ENCODE data around the gene GYG1.

GYG1 gene

DNA sequence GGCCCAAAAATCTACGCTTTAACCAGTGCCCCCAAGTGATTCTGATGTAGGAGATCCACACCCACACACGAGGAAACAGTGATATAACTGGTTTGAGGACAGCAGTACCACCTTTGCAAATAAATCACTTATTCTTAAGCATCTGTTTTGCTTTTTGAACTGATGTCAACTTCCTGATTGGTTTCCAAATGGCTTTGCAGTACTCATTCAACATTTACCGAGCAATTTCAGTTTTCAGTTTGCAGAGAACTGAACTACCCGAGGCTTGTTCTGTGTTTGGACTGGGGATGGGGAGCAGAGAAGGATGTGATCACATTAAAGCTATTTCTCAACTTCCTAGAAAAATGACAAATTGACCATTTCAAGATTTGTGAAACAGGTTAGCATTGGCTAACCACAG lies 1.1 kb upstream of the GYG1 start:
- DNase-seq (ENCODE audit: low spot score) = no peak

DNA sequence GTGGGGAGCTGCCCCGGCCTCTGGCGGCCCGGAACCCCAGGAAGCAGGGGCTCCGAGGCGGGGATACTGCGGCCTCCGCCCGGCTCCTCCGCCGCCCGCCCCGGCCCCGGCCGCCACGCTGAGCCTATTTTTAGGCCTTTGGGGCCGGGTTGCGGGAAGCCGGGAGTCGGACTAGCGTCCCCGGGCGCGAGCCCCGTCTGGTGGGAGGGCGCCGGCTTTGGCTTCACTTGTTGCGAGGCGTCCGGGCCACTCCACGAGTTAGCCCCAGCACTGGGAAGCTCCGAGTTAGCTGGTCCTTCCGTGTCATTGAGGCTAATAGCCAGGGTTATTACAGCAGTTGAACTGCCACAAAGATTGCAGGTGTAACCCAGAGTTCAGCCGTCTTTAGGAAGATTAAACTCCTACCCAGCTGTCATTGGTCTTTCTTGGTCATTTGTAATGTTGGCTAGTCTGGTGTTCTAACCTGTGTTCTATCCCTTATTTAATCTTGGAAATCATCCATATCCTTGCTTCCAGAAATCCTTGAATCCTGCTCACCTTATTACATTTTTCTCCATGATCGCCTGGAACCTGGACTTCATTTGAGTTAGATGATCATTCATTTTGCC lies 791 bp downstream of the GYG1 start:
- peak; percentile 41 for DNase-seq (ENCODE audit: low spot score)

DNA sequence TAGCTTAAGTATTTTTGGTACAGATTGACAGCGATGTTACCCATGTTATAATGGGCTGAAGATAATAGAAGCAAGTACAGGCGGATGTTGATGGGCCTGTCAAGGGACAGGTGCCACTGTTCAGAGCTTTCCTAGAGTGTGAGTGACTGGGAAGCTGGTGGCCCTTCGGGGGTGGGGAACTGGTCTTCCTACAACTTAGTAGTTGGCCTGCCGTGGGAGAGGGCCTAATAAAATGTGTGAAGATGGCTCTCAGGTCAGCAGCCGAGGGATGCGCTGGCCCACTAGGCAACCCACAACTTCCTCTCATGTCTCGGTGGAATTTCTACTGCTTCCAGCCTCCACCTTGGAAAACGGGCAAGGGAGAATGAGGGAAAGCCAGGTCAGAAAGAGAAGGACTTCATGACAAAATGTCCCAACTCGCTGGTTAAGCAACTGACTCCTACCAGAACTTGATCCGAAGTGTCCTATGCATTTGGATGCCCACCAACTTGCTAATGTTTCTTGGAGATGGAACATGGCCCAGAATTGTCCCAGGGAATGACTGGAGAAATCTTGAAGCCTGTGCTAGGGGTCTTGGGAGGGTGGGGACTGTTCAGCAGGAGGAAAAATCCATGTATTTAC lies 1.4 kb downstream of the GYG1 start:
- DNase-seq (ENCODE audit: low spot score) = no peak

DNA sequence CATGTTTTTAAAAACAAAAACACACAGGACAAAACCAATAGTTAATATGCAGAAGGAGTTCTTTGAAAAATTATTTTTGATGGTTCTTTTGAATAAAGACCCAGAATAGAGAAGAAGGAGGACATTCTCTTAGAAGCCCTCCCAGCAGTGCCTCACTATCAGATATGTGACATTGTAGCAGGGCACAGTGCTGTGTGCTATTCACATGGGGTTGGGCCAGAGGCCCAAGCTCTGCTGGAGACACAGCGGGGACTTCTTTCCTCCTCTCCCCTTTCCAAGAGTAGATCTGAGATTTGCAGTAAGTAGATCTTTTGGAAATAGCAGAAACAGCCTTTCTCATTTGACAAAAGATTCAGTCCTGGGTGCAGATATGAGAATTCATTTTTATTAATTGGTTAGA lies 6.3 kb downstream of the GYG1 start:
- DNase-seq (ENCODE audit: low spot score) = no peak

DNA sequence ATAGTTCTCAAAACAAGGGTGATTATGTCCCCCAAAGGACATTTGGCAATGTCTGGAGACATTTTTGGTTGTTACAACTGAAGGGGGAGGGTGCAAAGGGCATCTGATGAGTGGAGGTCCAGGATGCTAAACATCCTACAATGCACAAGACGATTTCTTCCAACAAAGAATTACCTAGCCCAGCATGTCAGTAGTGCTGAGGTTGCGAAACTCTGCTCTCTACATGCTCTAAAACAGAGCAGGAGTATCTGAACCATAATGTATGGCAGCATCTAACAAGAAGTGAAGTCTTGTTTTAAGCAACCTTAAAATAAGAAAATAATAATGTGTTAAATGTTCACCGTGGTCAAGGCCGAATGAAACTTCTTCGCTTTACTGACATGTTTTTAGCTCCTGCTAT lies 7.0 kb downstream of the GYG1 start:
- no peak for DNase-seq (ENCODE audit: low spot score)

DNA sequence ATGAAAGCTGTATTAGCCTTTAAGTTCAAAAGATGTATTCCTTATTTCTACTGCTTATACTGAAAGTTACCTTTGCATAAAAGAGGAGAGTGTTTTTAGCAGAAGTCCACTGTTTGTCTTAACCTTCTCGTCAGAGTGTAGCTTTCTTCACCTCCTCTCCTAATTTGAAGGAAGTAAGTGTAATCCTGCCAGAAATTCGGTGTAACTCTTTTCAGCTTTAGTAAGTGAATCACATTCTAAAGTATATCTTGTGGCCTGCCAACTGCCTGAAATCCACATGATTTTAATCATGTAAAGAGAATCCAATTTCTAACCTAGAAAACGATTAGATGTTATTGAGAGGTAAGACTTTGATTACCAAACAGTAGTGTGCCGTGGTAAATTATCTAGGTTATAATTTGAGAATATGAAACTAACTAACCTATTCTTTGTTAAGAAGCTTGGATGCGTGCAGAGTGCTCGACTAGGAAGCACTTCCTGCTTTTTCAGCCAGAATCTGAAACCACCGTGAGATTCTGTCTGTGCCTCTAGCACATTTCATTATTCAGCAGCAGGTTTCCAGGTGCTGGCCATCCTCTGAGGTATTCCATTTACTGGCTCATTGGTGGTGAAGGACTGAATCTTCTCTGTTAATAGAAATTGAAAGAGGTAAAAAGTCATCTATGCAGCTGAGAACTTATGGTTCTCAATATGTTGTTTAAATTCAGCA lies 7.5 kb downstream of the GYG1 start:
- DNase-seq (ENCODE audit: low spot score) = no peak

DNA sequence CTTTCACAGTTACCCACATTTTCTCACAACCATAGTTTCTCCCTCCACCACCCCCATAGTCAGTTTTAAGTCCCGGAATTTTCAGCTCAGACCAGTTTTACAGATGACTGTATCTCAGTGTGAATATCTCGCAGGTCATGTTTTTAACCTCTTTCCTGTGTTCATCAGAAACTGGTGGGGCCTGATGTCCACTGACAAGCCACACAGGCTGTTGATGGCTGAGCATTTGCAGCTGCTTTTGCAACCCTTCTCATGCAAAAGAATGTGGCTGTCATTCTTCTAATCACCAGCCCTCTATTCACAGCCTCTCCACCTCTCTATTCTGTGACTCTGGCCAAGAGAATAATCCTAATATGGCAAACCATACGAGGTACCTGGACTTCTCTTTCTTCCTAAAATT lies 8.5 kb downstream of the GYG1 start:
- DNase-seq (ENCODE audit: low spot score) = no peak

DNA sequence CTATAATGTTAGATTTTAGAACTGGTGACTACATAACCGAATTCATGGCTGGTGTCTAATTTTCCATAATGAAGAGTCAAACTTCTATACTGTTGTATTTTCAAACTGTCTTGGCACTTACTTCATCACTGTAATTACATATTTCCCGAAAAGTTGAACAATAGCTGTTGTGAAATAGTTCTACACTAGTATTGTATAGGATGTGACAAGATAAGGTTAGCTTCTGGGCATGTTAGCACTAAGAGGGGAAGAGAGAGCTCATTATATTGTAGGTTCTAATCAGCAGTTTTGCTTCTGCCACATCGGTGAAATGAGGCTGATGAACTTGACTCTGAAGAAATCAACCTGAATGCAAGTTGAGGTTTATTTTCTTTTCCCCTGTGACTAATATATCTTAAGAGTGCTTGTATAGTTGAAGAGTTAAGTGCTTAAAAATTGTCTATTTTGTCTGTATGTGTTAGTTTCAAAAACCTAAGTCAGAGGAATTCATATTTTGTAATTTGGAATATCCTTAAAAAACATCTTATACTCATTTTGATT lies 8.9 kb downstream of the GYG1 start:
- no peak for DNase-seq (ENCODE audit: low spot score)

DNA sequence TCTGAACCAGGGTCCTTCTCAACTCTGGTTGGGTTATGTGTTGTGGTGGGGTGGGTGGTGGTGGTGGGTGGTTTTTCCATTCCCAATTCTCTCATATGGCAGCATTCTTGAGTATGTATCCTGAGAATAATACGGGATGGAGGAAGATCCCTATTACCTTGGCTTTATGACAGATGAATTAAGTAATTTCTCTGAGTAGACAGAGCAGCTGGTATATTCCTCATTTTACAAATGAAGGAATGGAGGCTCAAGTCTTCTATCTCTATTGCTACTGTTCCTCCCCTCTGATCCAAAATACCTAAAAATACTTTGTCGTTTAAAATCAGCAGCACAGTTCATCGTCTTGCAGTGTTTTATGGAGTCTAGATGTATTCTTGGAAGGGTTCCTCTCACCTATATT lies 10.4 kb downstream of the GYG1 start:
- DNase-seq (ENCODE audit: low spot score) = no peak

DNA sequence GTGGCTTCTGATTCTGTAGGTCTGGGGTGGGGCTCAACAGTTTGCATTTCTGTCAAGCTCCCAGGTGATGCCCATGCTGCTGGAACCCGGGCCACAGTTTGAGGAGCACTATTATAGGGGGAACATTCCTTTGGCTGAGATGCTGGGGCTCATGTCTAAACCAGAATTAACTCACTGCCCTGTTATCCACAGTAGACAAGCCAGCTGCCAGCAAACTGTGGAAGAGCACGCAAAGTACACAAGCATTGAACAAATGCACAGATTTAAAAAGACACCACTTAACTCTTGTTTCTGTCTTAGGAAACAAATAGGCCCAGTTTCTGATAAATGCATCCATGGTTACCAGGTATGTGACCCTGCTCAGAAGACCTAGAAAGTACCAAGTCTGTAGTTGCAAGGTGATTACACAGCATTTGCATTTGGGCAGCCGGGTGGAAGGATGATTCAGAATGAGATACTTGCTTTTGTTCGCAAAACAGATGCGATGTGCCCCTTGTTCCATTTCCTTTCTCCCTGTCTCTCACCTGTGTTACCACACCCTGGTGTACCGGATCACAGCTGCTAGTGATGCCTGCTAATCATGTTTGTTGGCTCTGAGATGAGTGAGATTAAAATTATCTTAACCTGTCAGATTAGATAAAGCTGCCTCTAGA lies 12.4 kb downstream of the GYG1 start:
- DNase-seq (ENCODE audit: low spot score) = no peak

DNA sequence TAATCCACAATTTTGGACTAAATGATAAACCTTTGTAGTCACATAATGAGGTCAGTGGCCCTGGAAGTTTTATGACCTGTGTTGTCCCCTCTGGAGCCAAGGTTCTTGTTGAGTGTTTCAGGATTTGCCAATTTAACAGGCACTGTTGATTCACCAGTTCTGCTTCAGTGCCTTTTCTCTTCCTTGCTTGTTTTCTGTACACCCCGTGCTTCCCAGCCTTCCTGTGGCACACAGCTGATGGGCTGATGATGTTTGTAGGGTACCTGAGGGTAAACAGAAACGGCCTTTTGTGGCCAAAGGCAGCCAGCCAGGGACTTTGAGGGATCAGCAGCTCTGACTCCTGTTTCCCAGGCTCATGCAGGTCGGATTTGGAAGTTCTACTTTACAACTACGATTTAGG lies 13.3 kb downstream of the GYG1 start:
- no peak for DNase-seq (ENCODE audit: low spot score)

DNA sequence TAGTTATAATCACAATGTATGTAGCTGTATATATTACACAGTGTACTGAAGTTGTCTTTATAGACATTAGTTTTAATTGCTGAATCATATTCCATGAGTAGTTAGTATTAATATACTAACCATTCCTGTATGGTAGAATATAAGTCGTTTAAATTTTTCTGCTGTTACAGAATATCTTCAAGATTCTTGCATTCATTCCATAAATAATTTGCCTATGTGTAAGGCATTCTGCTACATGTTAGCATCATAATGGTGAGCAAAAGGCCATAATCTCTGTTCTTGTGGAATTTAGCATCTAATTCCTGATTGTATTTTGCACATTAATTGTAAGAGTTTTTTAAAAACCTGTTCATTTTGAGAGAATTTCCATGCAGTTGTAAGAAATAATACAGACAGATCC lies 14.1 kb downstream of the GYG1 start:
- no peak for DNase-seq (ENCODE audit: low spot score)

DNA sequence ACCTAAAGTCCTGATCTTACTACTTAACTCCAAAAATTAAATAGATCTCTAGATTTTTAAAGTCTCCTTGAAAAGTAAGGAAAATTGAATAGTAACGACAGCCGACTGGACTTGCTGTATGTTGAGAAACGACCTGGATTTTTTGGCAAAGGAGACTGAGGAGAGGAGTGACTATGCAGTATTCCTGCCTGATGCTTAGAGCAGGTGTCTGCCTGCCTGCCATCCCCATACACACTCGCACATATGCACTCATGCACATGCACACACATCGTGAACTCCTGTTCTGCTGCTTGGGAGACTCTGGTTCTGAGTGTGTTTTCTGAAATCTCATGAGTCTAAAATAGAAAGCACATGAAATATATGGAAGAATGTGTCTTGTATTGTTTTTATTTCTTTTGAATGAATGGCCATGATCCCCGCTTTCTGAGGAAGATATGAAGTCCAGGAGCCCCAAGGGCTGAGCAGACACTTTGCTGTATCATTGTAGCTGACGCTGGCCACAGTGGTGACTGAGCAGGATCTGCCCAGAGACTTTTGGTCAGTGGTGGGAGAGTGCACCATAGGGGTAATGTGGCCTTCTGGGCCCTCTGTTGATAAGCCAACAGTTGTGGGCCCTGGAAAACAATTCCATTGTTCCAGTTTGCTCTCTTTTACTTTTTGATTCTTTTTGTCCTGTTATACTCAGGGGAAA lies 16.4 kb downstream of the GYG1 start:
- DNase-seq (ENCODE audit: low spot score) = no peak

DNA sequence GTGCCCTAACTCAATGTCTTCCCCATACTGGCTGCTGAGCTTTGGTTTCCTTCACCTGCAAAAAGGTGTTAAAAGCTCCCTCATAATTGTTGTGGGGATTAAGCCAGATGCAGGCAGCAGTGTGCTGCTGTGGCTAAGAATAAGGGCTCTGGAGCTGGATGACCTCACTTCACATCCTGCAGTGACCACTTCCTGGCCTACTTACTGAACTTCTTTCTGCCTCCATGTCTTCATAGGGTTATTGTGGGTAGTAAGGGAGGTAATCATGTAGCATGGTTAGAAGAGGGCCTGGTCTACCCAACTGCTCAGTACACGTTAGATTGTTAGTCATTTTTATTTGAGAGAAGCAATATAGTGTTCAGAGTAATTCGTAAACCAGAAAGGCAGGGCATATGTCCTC lies 18.4 kb downstream of the GYG1 start:
- no peak for DNase-seq (ENCODE audit: low spot score)

DNA sequence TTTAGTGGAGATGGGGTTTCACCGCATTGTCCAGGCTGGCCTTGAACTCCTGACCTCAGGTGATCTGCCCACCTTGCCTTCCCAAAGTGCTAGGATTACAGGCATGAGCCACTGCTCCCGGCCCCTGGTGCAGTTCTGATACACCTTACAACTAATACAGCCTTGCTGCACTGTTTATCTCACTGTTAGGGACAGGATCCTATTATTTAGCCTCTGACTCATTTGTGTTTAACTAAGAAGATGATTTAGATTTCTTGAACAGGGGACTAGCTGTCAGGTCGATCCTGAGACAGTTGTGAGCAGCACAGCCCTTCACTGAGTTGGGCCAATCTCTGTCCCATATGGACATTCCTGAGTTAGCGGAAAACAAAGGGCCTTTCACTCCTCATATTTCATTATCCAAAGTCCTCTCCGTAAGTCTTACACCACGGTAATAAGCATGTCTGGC lies 19.2 kb downstream of the GYG1 start:
- DNase-seq (ENCODE audit: low spot score) = no peak

DNA sequence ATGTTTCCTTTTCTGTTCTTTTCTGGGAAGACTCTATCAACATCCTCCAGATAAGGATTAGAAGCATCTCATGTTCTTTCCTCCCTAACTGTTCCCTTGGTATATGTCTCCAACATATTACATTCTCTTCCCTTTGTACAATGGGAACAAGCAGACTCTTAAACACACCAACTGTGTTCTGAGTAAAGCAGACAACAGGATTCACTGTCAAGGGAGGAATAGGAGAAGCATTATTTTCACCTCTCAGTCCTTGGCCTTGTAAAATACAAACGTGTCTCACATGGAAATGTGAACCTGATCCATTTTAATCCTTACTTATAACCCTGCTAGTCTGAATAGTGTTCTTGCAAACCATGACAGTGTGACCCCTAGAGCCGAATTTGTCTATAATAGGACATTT lies 19.6 kb downstream of the GYG1 start:
- DNase-seq (ENCODE audit: low spot score) = no peak

DNA sequence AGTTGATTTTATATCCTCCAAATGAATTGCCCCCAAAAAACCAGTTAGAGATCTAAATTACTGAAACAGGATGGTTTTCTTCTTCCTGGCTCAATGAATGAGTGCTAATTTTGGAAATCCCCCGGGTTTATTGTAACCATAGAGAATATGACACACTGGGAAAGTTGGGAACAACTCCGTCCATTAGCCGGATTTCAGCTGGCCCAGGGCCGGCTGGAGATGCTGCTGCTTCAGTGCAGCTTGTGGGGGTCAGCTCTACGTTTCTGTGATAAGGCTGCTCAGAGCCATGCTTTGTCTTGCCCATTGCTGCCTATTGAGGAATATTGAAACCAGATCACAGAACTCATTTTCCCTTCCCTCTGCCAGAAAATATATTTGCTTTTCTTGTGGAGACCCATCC lies 20.3 kb downstream of the GYG1 start:
- no peak for DNase-seq (ENCODE audit: low spot score)

DNA sequence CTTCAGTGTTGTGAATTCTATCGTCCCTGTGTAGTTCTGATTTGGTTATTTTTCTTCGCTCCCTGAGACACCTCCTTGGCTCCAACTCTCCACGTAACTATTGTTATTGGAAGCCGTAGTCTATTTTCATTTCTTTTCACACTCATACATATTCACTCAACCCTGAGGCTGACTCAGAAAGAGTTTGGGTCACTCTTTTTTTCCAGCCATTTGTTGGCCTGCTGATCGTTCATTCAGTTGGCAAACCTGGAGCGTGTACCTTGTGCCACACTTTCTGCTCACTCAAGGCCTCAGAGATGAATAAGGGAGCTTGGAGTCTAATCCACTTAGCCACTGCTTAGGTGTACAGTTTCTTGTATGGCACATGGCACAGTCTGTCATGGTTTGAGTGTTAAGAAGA lies 22.4 kb downstream of the GYG1 start:
- DNase-seq (ENCODE audit: low spot score) = no peak

DNA sequence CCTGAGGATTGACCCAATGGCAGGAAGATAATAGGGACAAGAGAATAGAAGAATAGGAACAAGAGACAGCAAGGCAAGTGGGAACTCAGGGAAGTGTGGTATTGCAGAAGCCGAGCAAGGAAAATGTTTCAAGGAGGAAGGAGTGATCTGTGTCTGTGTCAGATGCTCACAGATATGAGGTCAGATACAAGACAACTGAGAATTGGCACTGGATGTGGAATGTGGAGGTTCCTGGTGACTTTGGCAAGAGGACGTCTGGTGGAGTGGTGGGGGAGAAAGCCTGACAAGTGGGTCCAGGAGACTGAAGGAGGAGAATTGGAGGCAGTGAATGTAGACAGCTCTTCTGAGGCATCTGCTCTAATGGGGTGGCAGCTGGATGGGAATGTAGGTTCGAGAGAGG lies 24.1 kb downstream of the GYG1 start:
- no peak for DNase-seq (ENCODE audit: low spot score)

DNA sequence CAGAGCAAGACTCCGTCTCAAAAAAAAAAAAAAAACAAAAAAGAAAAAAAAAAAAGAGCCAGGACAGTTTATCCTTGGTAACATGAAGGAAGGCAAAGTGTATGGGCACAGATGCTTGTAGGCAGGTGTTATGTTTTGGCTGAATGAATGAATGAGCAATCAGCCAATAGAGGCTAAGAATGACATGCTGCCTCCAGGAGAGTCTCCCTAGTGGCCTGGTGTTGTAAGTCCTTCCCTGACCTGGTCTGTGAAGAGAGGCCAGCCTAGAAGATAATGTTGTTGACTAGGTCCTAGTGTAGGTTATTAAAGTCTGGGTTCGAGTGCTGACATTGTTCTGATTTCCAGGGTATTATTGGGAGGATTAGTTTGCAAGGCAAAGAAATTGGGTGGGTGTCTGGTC lies 24.9 kb downstream of the GYG1 start:
- no peak for DNase-seq (ENCODE audit: low spot score)

DNA sequence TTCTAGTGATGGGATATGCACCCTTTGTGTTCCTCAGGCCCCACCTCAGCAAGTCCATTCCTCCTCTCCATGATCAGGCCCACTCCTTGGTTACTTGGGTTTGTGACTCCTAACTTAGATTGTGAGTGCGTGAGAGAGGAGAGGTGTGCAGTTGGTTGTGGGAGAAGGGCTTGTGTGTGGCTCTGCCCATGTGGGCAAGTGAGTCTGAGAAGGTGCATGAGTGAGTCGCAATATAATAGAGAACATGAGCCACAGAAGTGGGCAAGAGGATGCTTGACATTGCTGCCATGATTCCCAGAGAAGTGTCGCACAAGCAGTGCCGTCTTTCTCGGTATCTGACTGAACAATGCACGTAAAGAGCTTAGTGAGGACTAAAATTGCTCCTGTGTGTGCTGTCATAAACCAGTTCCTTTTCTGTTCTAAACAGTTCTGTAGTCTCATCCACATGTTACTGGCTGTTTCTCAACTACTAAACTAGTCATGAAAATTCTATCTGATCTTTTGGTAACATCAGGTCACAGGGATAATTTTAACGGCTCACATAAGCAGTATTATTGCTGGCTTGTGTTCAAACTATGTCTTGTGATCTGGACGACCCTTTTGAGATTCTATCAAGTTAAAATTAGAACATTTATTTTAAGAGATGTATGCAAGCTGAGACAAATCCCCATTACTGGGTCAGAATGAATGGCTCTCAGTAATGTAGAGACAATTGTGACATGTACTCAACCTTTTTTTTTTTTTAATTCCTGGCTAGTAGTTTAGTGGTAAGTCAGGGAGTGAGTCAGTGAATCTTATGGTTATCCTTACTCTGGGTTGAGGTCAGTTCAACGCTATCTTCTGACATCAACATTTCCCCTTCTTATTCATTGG lies 25.6 kb downstream of the GYG1 start:
- DNase-seq (ENCODE audit: low spot score) = no peak
